HepG2 (cell line): ENCODE results near the gene EXOC7. TPM values are rescaled to one million over a fixed set of nuclear protein-coding genes. Genes with fewer than 3 reads are reported as not detected.
A peak's percentile ranks its signal among the peaks of the same experiment; 100 is the strongest.

Source experiments
- DPF2 ChIP-seq: sonication (generic); formaldehyde crosslinking; IDR thresholded peaks from 2 replicates; pipeline ENCODE4 v1.4.0; 2020; ENCODE audit warnings: mild to moderate bottlenecking, low read depth, missing genetic modification reagents, borderline replicate concordance
- EZH2 ChIP-seq: conservative IDR thresholded peaks from 2 replicates; pipeline ENCODE4 v1.6.1; 2012; ENCODE audit warnings: mild to moderate bottlenecking, low read depth, low read length, moderate library complexity
- RBM39 ChIP-seq: fragments of 200-400 bp; formaldehyde crosslinking; IDR thresholded peaks from one replicate; pipeline ENCODE4 v1.6.1; 2018; ENCODE audit warnings: antibody characterized with exemption, mild to moderate bottlenecking, low read depth, low read length; ENCODE audit not compliant: poor library complexity, severe bottlenecking
- SETDB1 ChIP-seq: sonication (generic); formaldehyde crosslinking; IDR thresholded peaks from 2 replicates; pipeline ENCODE4 v1.5.1; 2020; ENCODE audit warnings: missing genetic modification reagents, mild to moderate bottlenecking, borderline replicate concordance
- SP1 ChIP-seq, 2 experiments: fragments of 450-650 bp in 1 of 2; sonication (generic) in 1 of 2; formaldehyde crosslinking in 1 of 2; IDR thresholded peaks; 2 replicates each; pipeline versions ENCODE4 v1.4.0 to v1.6.1; 2016 to 2020; ENCODE audit warnings: missing genetic modification reagents in 1 of 2
- SP5 ChIP-seq: IDR thresholded peaks from 2 replicates; pipeline ENCODE4 v1.6.1; 2016; ENCODE audit warnings: low read depth, borderline replicate concordance
- THAP11 ChIP-seq: IDR thresholded peaks from 2 replicates; pipeline ENCODE4 v1.6.1; 2016; ENCODE audit warnings: missing biosample characterization, missing genetic modification reagents
- YEATS2 ChIP-seq: sonication (generic); formaldehyde crosslinking; IDR thresholded peaks from 2 replicates; pipeline ENCODE4 v1.4.0; 2020; ENCODE audit warnings: missing genetic modification reagents, borderline replicate concordance
- ZNF34 ChIP-seq: sonication (generic); formaldehyde crosslinking; IDR thresholded peaks from 2 replicates; pipeline ENCODE4 v1.4.0; 2020; ENCODE audit warnings: mild to moderate bottlenecking, missing genetic modification reagents, borderline replicate concordance
- ZNF510 ChIP-seq: sonication (generic); formaldehyde crosslinking; IDR thresholded peaks from 2 replicates; pipeline ENCODE4 v1.4.0; 2020; ENCODE audit warnings: low read depth, mild to moderate bottlenecking, missing genetic modification reagents
- ZNF652 ChIP-seq: IDR thresholded peaks from 2 replicates; pipeline ENCODE4 v1.6.1; 2016; ENCODE audit warnings: low read depth, borderline replicate concordance
- polyA plus RNA-seq, 8 experiments: library from polyadenylated mRNA; depleted of rRNA in 3 of 8; stranded (reverse) in 7 of 8; unstranded in 1 of 8; fragments of >200 nt; fragmentation: Illumina TruSeq in 4 of 8; extraction: Trizol in 4 of 8; gene quantifications; 2 replicates each; pipeline versions ENCODE4 v1.2.1 to v1.2.3, GENCODE V29; 2011 to 2016; ENCODE audit warnings: low read depth in 4 of 8, missing spikeins in 1 of 8, mixed read lengths in 1 of 8; ENCODE audit not compliant: insufficient read depth in 1 of 8
- total RNA-seq, 5 experiments: library from RNA; depleted of rRNA; stranded (reverse); fragments of >200 nt; fragmentation: Illumina TruSeq; extraction: Trizol; gene quantifications; 2 replicates each; pipeline ENCODE4 v1.2.3, GENCODE V29; 2016; ENCODE audit warnings: low read depth in 1 of 5
- TF ChIP-seq, protein P1 (sequence below): sonication (generic); formaldehyde crosslinking; IDR thresholded peaks from 2 replicates; pipeline ENCODE4 v1.4.0; 2020; ENCODE audit warnings: mild to moderate bottlenecking, missing genetic modification reagents
- TF ChIP-seq, protein P2 (sequence below): IDR thresholded peaks from 2 replicates; pipeline ENCODE4 v1.4.0; 2020; ENCODE audit warnings: mild to moderate bottlenecking, missing genetic modification reagents
- TF ChIP-seq, protein P3 (sequence below): sonication (generic); formaldehyde crosslinking; IDR thresholded peaks from 2 replicates; pipeline ENCODE4 v1.5.1; 2020; ENCODE audit warnings: mild to moderate bottlenecking, missing genetic modification reagents
- TF ChIP-seq, protein P4 (sequence below): sonication (generic); formaldehyde crosslinking; IDR thresholded peaks from 2 replicates; pipeline ENCODE4 v1.8.1; 2023; ENCODE audit warnings: missing genetic modification reagents, mild to moderate bottlenecking, borderline replicate concordance
- TF ChIP-seq, protein P5 (sequence below): IDR thresholded peaks from 2 replicates; pipeline ENCODE4 v1.6.1; 2016; ENCODE audit warnings: missing compliant biosample characterization, missing genetic modification reagents, borderline replicate concordance

The EXOC7 gene
- total and polyA plus RNA-seq, 2 of the 13 experiments (the other 11 are each of a cell fraction or from before 2014, with no cell fraction given), result 86.9 to 116 TPM

DNA sequence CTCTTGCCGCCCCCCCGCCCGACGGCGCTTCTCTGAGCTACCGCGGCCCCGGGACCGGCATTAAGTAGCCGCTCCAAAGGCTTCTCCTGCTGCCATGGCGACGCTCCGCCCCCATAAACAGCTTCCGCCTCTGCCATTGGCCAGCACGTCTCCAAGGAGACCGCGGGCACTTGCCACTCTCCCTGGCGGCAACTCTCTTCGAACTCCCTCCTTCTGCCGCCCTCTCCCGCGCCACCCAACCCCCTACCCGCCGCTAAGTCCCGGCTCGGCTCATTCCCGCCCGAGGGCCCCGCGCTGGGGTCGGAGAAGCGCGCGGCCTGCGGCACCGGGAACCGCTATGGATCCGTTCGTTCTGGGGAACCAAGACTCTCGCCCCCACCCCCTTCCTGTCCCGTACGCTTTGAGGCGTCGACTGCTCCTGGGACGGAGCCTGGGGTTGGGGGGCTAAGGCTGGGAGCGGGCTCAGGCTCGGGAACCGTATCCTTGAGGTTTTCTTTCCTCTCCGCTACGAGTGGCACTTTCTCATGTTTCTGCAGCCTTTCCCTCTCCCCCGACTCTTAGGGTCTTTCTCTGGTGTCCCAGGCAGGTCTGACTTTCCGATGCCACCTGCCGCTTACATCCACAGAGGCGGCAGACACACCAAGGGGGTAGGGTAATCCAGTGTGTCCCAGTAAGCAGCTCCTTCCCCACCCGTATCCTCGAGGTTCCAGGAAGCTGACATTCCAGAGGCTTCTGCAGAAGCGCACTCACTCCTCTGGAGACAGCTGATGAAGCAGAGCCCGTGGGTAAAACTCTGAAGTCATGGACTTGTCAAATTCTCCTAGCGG is 37.8 kb upstream of the EXOC7 start, which contains the start of gene FOXJ1 (continued):
- TF ChIP-seq SP1 (IDR thresholded peaks at IDR 0.05) (no peak), SP1 (CRISPR knock-in tag; IDR thresholded peaks at IDR 0.05) (peak; percentile 96), ZNF652 (CRISPR knock-in tag) (no peak), ZNF510 (CRISPR knock-in tag) (no peak), THAP11 (peak; percentile 38; the same call in 1 of the 2 replicates), SP5 (CRISPR knock-in tag) (peak; percentile 99), ZNF34 (no peak; the same call in 1 of the 2 replicates), YEATS2 (0 out of 2 replicates have a peak, but pooled peaks have one; percentile 51), DPF2 (no peak), EZH2 (0 out of 2 replicates have a peak, but pooled peaks have one; percentile 74), RBM39 (peak; percentile 85), SETDB1 (no peak)
- TF ChIP-seq, protein P1, sequence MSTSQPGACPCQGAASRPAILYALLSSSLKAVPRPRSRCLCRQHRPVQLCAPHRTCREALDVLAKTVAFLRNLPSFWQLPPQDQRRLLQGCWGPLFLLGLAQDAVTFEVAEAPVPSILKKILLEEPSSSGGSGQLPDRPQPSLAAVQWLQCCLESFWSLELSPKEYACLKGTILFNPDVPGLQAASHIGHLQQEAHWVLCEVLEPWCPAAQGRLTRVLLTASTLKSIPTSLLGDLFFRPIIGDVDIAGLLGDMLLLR (CRISPR knock-in tag), result peak; percentile 84; the same call in 1 of the 2 replicates
- TF ChIP-seq, protein P2, sequence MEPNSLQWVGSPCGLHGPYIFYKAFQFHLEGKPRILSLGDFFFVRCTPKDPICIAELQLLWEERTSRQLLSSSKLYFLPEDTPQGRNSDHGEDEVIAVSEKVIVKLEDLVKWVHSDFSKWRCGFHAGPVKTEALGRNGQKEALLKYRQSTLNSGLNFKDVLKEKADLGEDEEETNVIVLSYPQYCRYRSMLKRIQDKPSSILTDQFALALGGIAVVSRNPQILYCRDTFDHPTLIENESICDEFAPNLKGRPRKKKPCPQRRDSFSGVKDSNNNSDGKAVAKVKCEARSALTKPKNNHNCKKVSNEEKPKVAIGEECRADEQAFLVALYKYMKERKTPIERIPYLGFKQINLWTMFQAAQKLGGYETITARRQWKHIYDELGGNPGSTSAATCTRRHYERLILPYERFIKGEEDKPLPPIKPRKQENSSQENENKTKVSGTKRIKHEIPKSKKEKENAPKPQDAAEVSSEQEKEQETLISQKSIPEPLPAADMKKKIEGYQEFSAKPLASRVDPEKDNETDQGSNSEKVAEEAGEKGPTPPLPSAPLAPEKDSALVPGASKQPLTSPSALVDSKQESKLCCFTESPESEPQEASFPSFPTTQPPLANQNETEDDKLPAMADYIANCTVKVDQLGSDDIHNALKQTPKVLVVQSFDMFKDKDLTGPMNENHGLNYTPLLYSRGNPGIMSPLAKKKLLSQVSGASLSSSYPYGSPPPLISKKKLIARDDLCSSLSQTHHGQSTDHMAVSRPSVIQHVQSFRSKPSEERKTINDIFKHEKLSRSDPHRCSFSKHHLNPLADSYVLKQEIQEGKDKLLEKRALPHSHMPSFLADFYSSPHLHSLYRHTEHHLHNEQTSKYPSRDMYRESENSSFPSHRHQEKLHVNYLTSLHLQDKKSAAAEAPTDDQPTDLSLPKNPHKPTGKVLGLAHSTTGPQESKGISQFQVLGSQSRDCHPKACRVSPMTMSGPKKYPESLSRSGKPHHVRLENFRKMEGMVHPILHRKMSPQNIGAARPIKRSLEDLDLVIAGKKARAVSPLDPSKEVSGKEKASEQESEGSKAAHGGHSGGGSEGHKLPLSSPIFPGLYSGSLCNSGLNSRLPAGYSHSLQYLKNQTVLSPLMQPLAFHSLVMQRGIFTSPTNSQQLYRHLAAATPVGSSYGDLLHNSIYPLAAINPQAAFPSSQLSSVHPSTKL (CRISPR knock-in tag), result peak; percentile 46; the same call in 1 of the 2 replicates
- TF ChIP-seq, protein P3, sequence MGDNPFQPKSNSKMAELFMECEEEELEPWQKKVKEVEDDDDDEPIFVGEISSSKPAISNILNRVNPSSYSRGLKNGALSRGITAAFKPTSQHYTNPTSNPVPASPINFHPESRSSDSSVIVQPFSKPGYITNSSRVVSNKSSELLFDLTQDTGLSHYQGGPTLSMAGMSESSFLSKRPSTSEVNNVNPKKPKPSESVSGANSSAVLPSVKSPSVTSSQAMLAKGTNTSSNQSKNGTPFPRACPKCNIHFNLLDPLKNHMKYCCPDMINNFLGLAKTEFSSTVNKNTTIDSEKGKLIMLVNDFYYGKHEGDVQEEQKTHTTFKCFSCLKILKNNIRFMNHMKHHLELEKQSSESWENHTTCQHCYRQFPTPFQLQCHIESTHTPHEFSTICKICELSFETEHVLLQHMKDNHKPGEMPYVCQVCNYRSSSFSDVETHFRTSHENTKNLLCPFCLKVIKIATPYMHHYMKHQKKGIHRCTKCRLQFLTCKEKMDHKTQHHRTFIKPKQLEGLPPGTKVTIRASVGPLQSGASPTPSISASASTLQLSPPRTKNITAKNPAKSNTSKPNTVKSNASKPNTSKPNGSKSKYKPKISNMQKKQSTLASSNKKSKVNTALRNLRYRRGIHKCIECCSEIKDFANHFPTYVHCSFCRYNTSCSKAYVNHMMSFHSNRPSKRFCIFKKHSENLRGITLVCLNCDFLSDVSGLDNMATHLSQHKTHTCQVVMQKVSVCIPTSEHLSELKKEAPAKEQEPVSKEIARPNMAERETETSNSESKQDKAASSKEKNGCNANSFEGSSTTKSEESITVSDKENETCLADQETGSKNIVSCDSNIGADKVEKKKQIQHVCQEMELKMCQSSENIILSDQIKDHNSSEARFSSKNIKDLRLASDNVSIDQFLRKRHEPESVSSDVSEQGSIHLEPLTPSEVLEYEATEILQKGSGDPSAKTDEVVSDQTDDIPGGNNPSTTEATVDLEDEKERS (CRISPR knock-in tag), result no peak
- TF ChIP-seq, protein P4, sequence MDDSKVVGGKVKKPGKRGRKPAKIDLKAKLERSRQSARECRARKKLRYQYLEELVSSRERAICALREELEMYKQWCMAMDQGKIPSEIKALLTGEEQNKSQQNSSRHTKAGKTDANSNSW (CRISPR knock-in tag), result peak; percentile 73; the same call in 1 of the 2 replicates
- TF ChIP-seq, protein P5, sequence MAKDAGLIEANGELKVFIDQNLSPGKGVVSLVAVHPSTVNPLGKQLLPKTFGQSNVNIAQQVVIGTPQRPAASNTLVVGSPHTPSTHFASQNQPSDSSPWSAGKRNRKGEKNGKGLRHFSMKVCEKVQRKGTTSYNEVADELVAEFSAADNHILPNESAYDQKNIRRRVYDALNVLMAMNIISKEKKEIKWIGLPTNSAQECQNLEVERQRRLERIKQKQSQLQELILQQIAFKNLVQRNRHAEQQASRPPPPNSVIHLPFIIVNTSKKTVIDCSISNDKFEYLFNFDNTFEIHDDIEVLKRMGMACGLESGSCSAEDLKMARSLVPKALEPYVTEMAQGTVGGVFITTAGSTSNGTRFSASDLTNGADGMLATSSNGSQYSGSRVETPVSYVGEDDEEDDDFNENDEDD (CRISPR knock-in tag), result peak; percentile 85
